HG03558 (cell line): ENCODE results near the gene C17orf58.
"Not testable (repeated sequence)": the region's sequence is repeated elsewhere in the genome, so short reads cannot be mapped to it uniquely, and the experiment has no call there.

ENCODE experiments used
- ATAC-seq: cut with Tn5 transposase; IDR thresholded peaks from one replicate; pipeline ENCODE4 v1.9.1; 2021; ENCODE audit warnings: moderate number of reproducible peaks; ENCODE audit not compliant: unreplicated experiment; ENCODE audit errors: extremely low read depth

C17orf58 gene

GRCh38 chr17:67996301-67997171, at the start of gene C17orf58:
TSS of gene C17orf58 (minus strand) at chr17:67996469. CDS start at chr17:67996198, 271 bp downstream.
- not testable (repeated sequence) for ATAC-seq

- no peak for ATAC-seq
These were observed 40.3 kb upstream of the C17orf58 start for GRCh38 chr17:68036304-68037147.

- ATAC-seq = peak; percentile 84
These were observed 39.4 kb upstream of the C17orf58 start, which contains the start of gene KPNA2 for GRCh38 chr17:68035523-68036303. TSS of gene KPNA2 (plus strand) at chr17:68035735. CDS start at chr17:68037133, 1,398 bp downstream.

GRCh38 chr17:68035131-68035522, 38.9 kb upstream of the C17orf58 start:
- ATAC-seq = peak; percentile 84

GRCh38 chr17:68034452-68034776, 38.1 kb upstream of the C17orf58 start:
- no peak for ATAC-seq

- no peak for ATAC-seq
These were observed 37.6 kb upstream of the C17orf58 start for GRCh38 chr17:68033636-68034451.

- no peak for ATAC-seq
These were observed 33.4 kb upstream of the C17orf58 start for GRCh38 chr17:68029512-68030215.

GRCh38 chr17:68022547-68022946, 26.3 kb upstream of the C17orf58 start:
- ATAC-seq = not testable (repeated sequence)

- ATAC-seq = no peak
These were observed 25.7 kb upstream of the C17orf58 start for GRCh38 chr17:68021963-68022362.

- ATAC-seq = not testable (repeated sequence)
These were observed 24.5 kb upstream of the C17orf58 start for GRCh38 chr17:68020791-68021190.

GRCh38 chr17:68020409-68020756, 24.1 kb upstream of the C17orf58 start:
- no peak for ATAC-seq

GRCh38 chr17:68019675-68020408, 23.6 kb upstream of the C17orf58 start:
- peak; percentile 80 for ATAC-seq

GRCh38 chr17:68019336-68019674, 23.0 kb upstream of the C17orf58 start:
- ATAC-seq = no peak

GRCh38 chr17:68018493-68018892, 22.2 kb upstream of the C17orf58 start:
- not testable (repeated sequence) for ATAC-seq

- ATAC-seq = no peak
These were observed 20.6 kb upstream of the C17orf58 start for GRCh38 chr17:68016838-68017237.

GRCh38 chr17:68015081-68015723, 18.9 kb upstream of the C17orf58 start:
- ATAC-seq = no peak

- no peak for ATAC-seq
These were observed 17.1 kb upstream of the C17orf58 start for GRCh38 chr17:68013385-68013784.

GRCh38 chr17:68011199-68011665, 15.0 kb upstream of the C17orf58 start:
- ATAC-seq = no peak
